DMS153 treated with DMSO at 0.1 percent for 48 hours (cell line): ENCODE results near the gene CDKAL1.

ENCODE experiments used
- DNase-seq: peaks from one replicate; lab custom pipeline; 2025; ENCODE audit not compliant: unreplicated experiment; lab: John Stamatoyannopoulos, UW

CDKAL1 gene

DNA sequence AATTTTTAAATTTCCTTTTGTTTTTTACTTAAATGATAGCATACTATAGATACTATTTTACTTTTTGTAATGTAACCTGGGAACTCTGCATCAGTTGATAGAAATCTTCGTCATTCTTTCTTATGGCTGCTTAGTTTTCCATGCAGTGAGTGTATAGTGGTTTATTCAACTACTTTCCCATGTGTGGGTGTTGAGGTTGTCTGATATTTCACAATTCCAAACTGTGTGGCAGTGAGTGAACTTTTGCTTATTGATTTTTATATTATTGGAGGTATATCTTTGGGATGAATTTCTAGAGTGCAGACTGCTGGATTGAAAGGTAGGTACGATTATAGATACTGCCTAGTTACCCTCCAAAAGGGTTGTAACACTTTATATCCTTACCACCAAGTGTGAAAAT lies 136.5 kb downstream of the CDKAL1 start:
- no peak for DNase-seq

DNA sequence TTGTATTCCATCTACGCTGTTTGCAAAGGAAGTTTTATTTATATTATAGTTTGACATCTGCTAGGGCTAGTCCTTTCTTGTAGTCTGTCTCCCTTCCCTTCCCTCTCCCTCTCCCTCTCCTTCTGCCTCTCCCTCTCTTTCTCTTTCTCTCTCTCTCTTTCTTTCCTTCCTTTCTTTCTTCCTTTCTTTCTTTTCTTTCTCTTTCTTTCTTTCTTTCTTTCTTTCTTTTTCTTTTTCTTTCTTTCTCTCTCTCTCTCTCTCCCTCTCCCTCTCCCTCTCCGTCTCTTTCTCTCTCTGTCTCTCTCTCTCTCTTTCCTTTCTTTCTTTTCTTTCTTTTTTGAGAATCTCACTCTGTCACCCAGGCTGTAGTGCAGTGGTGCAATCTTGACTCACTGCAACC lies 137.8 kb downstream of the CDKAL1 start:
- no peak for DNase-seq

DNA sequence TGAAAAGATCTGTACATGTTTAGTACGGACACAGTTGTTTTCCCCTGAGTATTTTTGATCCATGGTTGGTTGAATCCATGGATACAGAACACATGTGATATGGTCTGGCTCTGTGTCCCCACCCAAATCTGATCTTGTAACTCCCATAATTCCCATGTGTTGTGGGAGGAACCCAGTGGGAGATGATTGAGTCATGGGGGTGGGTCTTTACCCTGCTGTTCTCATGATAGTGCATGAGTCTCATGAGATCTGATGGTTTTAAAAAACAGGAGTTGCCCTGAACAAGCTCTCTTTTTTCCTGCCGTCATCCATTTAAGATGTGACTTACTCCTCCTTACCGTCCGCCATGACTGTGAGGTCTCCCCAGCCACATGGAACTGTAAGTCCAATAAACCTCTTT lies 139.2 kb downstream of the CDKAL1 start:
- DNase-seq = no peak

DNA sequence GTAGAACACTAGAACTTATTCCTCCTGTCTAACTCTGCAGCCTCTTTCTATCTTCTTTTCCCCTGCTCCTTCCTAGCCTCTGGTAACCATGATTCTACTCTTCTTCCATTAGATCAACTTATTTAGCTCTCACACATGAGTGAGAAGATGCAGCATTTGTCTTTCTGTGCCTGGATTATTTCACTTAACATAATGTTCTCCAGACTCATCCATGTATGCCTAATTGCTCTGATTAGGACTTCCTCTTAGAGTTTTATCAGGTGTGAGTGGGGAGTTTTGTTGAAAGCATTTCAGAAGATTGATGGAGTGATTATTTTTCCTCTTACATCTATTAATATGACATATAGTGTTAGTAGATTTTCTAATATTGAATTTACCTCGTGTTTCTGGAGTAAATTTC lies 140.4 kb downstream of the CDKAL1 start:
- DNase-seq = no peak

DNA sequence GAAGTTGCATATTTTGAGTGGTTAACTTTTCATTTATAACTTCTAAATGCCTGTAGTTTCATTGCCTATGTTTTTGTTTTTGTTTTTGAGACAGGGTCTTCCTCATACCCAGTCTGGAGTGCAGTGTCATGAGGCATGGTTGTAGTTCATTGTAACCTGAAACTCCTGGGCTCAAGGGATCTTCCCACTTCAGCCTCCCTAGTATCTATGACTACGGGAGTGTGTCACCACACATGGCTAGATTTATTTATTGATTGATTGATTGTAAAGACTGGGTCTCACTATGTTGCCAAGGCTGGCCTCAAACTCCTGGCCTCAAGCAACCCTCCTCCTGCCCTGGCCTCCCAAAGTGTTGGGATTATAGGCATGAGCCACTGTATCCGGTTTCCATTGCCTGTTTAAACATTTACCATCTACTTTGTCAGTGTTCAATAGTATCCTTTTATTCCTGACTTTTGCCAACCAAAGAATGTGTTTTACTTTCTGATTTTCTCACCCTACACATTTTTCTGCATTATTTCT lies 144.6 kb downstream of the CDKAL1 start:
- DNase-seq = no peak

DNA sequence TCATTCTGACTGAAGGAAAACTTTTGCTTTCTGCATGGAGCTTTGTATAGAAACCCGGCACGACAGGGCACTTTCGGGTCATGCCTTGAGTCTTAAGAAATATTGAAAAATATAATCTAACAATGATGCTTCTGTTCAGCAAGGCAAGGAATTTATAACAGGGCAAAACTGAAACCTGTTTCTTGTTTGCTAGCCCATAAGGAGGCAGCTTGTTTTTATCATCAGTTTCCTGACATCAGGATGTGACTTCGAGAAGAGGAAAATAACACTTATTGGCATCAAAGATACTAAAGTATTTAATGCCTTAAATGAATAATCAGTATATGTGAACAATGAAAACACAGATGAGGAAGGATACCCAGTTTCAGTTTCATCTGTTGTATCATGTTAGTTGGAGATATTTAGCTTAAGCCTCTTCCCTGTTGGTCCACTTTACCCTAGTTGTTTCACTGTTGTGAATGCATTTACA lies 146.5 kb downstream of the CDKAL1 start:
- no peak for DNase-seq

DNA sequence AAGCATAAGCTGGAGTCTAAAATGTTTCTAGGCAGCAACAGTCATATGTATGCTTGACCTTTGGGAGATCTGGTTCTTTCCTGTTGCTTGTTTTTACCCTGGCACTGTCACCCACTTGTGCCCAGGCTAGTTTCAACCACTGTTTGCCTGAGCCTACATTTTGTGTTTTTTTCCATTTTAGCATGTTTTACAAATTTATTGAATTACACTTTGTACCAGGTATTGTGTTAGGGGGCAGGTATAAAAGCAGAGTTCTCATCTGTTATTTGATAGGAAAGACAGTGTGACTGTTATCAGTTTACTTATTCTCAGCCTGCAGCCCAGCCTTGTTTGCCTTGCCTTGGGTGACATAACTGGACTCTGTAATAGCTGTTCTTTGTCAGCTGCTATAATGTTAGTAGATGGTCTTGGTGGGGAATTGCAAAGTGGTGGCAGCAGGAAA lies 147.0 kb downstream of the CDKAL1 start:
- DNase-seq = no peak

DNA sequence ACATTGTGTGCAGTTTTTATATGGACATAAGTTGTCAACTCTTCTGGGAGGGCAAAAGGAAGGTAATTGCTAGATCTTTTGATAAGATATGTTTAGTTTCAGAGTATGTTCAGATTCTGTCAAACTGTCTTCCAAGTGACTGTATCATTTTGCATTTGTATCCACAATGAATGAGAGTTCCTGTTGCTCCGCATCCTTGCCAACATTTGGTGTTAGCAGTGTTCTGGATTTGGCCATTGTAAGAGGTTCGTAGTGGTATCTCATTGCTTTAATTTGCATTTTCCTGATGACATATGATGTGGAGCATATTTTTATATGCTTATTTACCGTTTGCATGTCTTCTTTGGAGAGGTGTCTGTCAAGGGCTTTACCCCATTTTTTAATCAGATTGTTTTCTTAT lies 150.2 kb downstream of the CDKAL1 start:
- DNase-seq = no peak

DNA sequence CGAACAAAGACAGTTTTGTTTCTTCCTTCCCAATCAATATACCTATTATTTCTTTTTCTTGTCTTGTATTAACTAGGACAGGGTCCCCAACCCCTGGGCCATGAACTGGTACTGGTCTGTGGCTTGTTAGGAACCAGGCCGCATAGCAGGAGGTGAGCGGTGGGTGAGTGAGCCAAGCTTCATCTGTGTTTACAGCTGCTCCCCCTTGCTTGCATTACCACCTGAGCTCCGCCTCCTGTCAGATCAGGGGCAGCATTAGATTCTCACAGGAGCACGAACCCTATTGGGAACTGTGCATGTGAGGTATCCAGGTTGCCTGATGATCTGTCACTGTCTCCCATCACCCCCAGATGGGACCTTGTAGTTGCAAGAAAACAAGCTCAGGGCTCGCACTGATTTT lies 151.9 kb downstream of the CDKAL1 start:
- DNase-seq = no peak

DNA sequence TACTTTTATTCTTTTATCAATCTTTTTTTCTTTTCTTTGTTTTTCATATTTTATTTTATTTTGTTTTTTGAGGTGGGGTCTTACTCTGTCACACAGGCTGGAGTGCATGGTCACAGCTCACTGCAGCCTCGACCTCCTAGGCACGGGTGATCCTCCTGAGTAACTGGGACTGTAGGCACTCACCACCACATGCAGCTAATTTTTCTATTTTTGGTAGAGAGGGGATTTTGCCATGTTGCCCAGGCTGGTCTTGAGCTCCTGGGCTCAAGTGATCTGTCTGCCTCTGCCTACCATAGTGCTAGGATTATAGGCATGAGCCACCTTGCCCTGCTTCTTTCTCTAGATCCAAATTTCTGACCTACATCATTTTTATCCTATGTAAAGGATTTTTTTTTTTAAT lies 153.2 kb downstream of the CDKAL1 start:
- no peak for DNase-seq

DNA sequence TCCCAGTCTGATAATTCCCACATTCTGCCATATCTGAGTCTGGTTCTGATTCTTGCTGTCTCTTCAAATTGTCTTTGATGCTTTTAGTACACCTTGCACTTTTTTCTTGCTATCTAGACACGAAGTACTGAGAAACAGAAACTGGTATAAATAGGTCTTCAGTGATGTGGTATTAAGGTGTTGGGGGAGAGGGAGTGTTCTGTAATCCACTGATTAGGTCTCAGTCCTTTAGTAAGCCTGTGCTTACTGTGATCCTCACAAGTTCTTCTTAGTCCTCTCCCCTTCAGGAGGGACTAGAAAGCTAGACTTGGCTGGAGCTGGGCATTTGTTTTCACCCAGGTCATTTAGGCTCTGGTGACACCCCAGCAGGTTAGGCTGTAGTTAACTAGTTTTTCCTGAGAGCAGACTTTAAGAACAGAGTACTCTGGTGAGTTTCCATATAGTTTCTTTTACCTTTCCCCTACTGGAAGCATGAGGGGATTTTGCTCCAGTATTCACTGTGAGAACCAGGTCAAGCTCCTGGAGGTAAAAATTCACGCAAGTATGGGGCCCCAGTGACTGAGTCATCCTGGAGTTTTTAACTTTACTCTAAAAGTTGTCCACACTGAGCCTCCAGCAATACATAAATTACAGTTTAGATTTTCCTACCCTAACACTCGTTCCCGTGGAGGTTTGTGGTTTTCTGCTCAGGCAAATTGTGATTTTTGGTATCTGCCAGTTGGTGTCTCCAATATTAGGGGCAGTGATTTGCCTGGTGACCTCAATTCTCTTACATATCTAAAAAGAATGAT lies 154.6 kb downstream of the CDKAL1 start:
- DNase-seq = no peak

DNA sequence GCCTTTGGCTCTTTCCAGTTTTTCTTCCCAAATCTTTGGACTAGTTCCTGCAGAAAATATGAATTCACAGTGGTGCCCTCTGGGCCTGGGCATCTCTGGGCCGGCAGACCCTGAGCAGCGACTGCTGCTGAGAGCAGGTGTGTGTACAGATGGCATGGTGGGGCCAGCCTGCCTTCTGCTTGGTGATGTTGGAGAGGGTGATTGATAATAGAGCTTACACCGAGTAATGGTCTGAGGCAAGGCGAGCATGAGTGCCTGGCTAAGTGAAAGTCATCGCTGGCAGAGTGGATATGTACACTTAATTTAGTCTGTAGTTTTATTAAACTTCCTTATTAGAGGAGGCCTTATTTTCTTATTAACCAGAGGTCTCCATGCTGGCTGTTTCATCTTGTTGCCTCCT lies 156.9 kb downstream of the CDKAL1 start:
- peak; percentile 71 for DNase-seq

DNA sequence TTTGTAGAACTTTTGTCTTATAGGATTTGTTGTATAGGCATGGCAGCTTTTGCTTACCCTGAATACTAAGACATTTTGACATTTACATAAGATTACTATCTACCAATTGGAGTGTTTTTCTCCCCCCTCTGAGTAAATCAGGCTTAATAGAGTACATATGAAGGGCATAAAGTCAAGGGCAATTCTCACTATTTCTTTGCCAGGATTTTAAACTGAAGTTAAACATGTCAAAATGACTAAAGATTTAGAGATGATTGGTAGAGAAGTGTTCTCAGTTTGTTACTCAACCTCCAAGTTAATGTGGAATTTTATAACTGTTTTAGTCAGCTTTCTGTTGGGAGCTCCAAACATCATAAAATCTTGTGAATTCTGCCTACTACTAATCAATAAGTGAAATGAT lies 157.8 kb downstream of the CDKAL1 start:
- no peak for DNase-seq

DNA sequence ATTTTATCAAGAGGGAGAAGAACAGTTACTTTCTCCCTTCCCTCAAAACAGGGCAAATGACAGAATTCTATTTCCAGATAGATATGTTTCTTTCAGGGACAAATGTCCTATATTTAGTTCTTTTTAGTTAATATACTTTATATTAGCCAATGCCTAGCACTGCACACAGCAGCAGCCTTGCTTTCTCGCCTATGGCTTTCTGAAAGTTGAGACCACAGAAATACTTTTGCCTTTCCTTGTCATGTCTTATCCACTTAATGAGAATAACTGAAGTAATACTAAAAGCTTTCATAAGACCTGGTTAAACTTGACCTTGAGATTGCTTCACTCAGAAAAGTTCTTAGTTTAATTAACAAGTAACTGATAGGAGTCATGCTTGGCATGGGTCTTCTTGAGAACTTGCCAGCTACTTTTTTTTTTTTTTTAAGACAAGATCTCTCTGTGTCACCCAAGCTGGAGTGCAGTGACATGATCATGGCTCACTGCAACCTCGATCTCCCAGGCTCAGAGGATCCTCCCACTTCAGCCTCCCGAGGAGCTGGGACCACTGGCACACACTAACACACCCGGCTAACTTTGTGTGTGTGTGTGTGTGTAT lies 159.3 kb downstream of the CDKAL1 start:
- no peak for DNase-seq

DNA sequence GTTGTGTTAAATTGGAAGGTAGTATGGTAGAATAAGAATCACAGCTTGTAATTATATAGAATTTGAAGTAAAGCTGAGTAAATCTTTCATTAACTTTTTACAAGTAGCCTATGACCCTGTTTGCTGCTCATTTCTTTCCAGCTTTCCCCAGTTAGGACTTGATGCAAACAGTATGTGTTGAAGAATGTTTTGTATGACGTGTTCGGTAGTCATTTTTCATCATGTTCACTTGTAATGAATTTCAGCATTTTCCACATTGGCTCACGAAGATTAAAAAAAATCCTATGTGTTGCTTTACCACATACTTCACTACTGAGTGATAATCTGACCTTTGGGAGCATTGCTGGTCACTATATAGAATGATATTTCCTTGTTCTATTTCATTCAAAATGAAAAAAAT lies 162.4 kb downstream of the CDKAL1 start:
- DNase-seq = no peak

DNA sequence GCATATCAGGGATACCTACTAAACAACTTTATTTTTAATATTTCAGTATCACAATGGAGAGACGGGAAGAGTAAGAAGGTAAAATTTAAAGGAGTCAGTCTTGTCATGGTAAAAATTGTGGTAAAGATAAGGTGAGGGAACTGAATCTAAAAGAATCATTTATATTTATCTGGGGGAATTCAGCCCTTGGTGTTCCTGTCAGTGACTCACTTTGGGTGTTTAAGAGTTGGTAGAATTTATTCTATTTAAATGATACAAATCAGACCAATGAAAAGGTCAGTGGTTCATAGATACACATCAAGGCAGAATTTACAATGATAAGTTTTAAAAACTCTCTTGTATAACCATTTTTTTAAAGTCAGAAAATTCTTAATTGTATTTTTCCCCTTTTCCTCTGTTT lies 164.4 kb downstream of the CDKAL1 start:
- no peak for DNase-seq

DNA sequence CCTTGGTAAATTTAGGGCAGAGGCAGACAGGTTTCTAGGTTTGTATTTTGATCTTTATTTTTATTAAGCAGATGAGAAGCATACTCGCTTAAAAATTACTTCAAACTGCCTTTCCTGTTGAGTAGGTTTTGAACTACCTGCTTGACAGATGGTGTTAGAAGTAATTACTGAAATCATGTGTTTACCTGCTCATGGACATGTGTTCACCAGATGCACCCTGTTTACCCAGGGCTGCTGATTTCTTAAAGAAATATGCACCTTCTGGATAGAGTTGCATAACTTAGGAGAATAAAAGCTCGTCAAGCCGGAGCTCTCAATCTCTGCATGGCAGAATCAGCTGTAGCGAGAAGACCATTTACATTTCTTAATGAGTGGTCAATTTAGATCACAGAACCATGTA lies 165.1 kb downstream of the CDKAL1 start:
- DNase-seq = peak; percentile 49

DNA sequence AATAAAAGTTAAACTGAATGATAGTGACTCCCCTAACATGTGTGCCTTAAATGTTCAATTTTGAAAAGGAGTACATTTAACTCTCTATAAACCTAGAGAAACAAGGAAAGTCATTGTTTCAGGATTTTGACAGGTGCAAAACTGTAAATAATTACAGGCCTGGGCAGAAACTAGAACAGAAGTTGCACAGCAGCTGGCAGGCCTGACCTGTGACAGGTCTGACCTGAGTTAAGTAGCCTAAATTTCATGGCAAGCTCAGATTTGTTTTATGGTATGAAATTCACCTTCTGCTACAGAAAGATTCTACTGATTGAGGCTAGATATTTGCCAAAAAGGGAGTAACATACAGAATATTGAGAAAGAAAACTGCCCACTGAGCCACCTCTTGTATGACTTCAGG lies 166.1 kb downstream of the CDKAL1 start:
- peak; percentile 70 for DNase-seq

DNA sequence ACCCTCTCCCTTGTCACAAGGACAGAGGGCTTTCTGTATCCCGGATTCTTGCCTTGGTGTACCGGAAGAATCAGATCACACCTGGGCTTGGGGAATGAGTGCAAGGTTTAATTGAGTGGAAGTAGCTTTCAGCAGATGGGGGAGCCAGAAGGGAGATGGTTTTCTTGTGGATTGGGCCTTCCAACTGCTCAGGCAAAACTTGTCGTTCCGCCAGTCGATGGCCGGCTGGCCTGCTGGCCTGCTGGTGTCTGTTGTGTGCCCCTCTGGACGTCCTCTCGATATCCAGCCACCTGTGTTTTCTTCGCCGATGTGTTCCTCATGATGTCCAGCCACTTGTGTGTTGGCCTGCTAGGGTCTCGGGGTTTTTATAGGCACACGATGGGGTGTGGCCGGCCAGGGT lies 168.1 kb downstream of the CDKAL1 start:
- no peak for DNase-seq

DNA sequence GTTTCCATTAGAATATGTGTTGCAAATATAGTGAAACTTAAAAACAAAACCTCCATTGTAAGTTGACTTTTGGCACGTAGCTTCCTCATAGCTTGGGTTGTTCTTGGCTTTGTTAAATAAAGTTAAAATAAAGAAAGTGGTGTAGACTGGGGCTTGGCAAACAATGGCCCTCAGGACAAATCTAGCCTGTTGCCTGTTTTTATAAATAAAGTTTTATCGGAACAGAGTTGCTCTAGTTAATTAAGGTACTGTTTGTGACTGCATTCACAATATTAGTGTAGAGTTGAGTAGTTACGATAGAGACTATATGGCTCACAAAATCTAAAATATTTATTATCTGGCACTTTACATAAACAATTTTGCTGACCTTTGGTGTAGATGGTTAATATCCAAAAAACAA lies 168.8 kb downstream of the CDKAL1 start:
- no peak for DNase-seq

DNA sequence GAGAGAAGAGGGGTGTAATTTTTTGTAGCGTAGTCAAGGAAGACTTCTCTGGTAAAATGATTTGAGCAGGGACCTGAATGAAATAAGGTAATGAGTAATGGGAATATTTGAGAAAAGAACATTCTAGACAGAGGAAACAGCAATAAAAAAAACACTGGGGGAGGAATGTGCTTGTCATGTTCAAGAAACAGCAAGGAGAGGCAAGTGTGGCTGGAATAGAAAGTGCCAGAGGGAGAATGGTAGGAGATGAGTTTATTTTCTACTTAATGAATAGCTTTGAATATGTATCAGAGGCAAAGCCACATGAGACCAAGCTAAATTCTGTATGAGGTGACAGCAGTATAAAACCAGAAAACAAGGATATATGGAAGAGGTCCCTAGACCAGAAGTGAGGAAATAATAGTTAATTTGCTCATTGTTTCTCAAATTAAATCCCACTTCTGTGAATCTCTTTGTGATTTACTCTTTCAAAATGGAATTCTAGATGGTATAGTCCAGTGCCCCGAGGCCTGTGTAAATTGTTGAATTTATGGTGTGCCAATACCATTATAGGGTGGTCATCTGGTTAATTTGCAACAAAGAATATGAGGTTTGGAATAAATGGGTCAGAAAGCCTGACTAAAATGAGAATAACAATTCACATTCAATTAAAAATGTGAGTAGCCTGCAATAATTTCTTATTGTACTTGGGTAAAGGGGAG lies 170.2 kb downstream of the CDKAL1 start:
- DNase-seq = no peak

DNA sequence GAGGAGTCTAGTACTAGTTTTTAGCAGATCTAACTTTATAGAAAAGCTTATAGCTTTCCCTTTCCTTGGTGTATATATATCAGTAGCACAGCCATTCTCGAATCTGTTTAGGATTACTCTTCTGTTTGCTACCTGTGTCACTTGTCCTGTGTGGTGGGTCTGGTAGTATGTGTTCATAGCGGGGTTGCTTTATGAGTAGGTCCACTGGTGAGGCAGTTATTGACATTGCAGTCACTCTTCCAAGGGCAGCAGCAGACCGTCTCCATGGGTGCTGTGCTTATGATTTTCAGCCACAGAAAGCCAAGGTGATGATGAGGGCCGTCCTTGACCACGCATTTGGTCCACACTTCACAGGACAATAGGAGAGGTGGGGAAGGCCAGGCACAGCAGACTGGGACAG lies 171.5 kb downstream of the CDKAL1 start:
- peak; percentile 75 for DNase-seq
